GM12872 (cell line): ENCODE data around the gene STPG4.

Experiments
- CTCF ChIP-seq: IDR thresholded peaks from 3 replicates; pipeline ENCODE4 v1.5.1; 2011; ENCODE audit warnings: low read depth, mild to moderate bottlenecking, low read length, moderate library complexity; ENCODE audit not compliant: insufficient read depth

STPG4 gene

GRCh38 chr2:47041063-47041462, 114.0 kb downstream of the STPG4 start:
- no peak for TF ChIP-seq CTCF

GRCh38 chr2:47040651-47041050, 114.5 kb downstream of the STPG4 start:
- no peak for TF ChIP-seq CTCF

GRCh38 chr2:47039913-47040562, 115.1 kb downstream of the STPG4 start:
- TF ChIP-seq CTCF, result no peak

- no peak for TF ChIP-seq CTCF
Measured at GRCh38 chr2:47039489-47039870, 115.6 kb downstream of the STPG4 start.

- TF ChIP-seq CTCF, result no peak
Measured at GRCh38 chr2:47038656-47039488, 116.2 kb downstream of the STPG4 start.

GRCh38 chr2:47037678-47038077, 117.4 kb downstream of the STPG4 start:
- TF ChIP-seq CTCF, result no peak
